ENCODE data around the gene TIMM17B.

GRCh38 chrX:48908600-48908999, 11.0 kb upstream of the TIMM17B start:
- TF ChIP-seq CTCF (IDR thresholded peaks at IDR 0.05): no peak
- no peak for TF ChIP-seq POLR2AphosphoS5 (IDR thresholded peaks at IDR 0.05)
- no peak for TF ChIP-seq POLR2A (IDR thresholded peaks at IDR 0.05)
- TF ChIP-seq EP300 (IDR thresholded peaks at IDR 0.05; ENCODE audit: low read depth): no peak

Data from transverse colon (tissue), 4 donors.